GM21381 (cell line): ENCODE data around the gene ZFAND6.
"Not testable (repeated sequence)": the region's sequence is repeated elsewhere in the genome, so short reads cannot be mapped to it uniquely, and the experiment has no call there.

Experiments
- ATAC-seq: cut with Tn5 transposase; IDR thresholded peaks from one replicate; pipeline ENCODE4 v1.9.1; 2021; ENCODE audit warnings: mild to moderate bottlenecking, moderate library complexity; ENCODE audit not compliant: unreplicated experiment

ZFAND6 gene

GRCh38 chr15:80058851-80059785 lies at the start of gene ZFAND6:
ZFAND6 (plus strand) TSS chr15:80059676; CDS start chr15:80120345, 60,669 bp downstream.
- ATAC-seq = peak; percentile 74

GRCh38 chr15:80010131-80010673 lies 49.3 kb upstream of the ZFAND6 start:
- no peak for ATAC-seq

GRCh38 chr15:80011041-80011523 lies 48.4 kb upstream of the ZFAND6 start:
- not testable (repeated sequence) for ATAC-seq

GRCh38 chr15:80011596-80011995 lies 47.9 kb upstream of the ZFAND6 start:
- no peak for ATAC-seq

GRCh38 chr15:80012060-80012726 lies 47.3 kb upstream of the ZFAND6 start:
- no peak for ATAC-seq

- not testable (repeated sequence) for ATAC-seq
Measured at GRCh38 chr15:80014186-80014585, 45.3 kb upstream of the ZFAND6 start.

- no peak for ATAC-seq
Measured at GRCh38 chr15:80015156-80015555, 44.3 kb upstream of the ZFAND6 start.

GRCh38 chr15:80016506-80016905 lies 43.0 kb upstream of the ZFAND6 start:
- ATAC-seq = not testable (repeated sequence)

GRCh38 chr15:80017139-80017538 lies 42.3 kb upstream of the ZFAND6 start:
- not testable (repeated sequence) for ATAC-seq

- no peak for ATAC-seq
Measured at GRCh38 chr15:80019168-80019745, 40.2 kb upstream of the ZFAND6 start.

GRCh38 chr15:80020149-80020548 lies 39.3 kb upstream of the ZFAND6 start:
- not testable (repeated sequence) for ATAC-seq

- ATAC-seq = no peak
Measured at GRCh38 chr15:80020731-80021130, 38.7 kb upstream of the ZFAND6 start.

GRCh38 chr15:80026310-80026709 lies 33.2 kb upstream of the ZFAND6 start:
- ATAC-seq = no peak

GRCh38 chr15:80026754-80027153 lies 32.7 kb upstream of the ZFAND6 start:
- ATAC-seq = no peak

GRCh38 chr15:80028937-80029336 lies 30.5 kb upstream of the ZFAND6 start:
- ATAC-seq = no peak

- ATAC-seq = no peak
Measured at GRCh38 chr15:80031841-80032240, 27.6 kb upstream of the ZFAND6 start.

GRCh38 chr15:80034629-80035028 lies 24.8 kb upstream of the ZFAND6 start:
- ATAC-seq = no peak

- no peak for ATAC-seq
Measured at GRCh38 chr15:80036071-80036470, 23.4 kb upstream of the ZFAND6 start.

- no peak for ATAC-seq
Measured at GRCh38 chr15:80041494-80042253, 17.8 kb upstream of the ZFAND6 start.

GRCh38 chr15:80042568-80042967 lies 16.9 kb upstream of the ZFAND6 start:
- ATAC-seq = no peak
